ENCODE measurements around the gene CFAP410.

Gene CFAP410

GRCh38 chr21:44324106-44324853, 14.9 kb downstream of the CFAP410 start:
- no peak overlapping the region for H2BK120ac ChIP-seq (ENCODE audit: low read depth, low read length)
- H2AFZ ChIP-seq (ENCODE audit: low read length) = no peak overlapping the region
- peak overlapping the region; percentile 4 for H3K9ac ChIP-seq (ENCODE audit: low read depth, low read length, poor library complexity)
- H3K4ac ChIP-seq (ENCODE audit: low read length) = no peak overlapping the region
- H3K14ac ChIP-seq (ENCODE audit: low read length) = no peak overlapping the region
- peaks cover 10 to 79% of the 10 kb centered on the region in 2 donors for H3K36me3 ChIP-seq (replicated peaks in 1 of 2; ENCODE audit: control insufficient read depth in 2 of 2, insufficient read depth in 2 of 2, low read length in 2 of 2)
- H2BK15ac ChIP-seq (ENCODE audit: low read length) = no peak overlapping the region
- DNase-seq (ENCODE audit: low spot score) = no peak
- H4K91ac ChIP-seq (ENCODE audit: low read depth, low read length, poor library complexity) = no peak overlapping the region
- no peak overlapping the region for H3K4me3 ChIP-seq (ENCODE audit: low read length in 2 of 2)
- no peaks in the 10 kb centered on the region for H3K27me3 ChIP-seq (ENCODE audit: control insufficient read depth in 3 of 3, insufficient read depth in 3 of 3, low read depth in 1 of 3, low read length in 3 of 3)
- no peak overlapping the region for H2BK5ac ChIP-seq (ENCODE audit: low read length)
- peaks cover 0 to 2% of the 10 kb centered on the region in 2 donors for H3K4me1 ChIP-seq (ENCODE audit: control insufficient read depth in 2 of 2, insufficient read depth in 1 of 2, low read depth in 1 of 2, low read length in 2 of 2)
- no peaks in the 10 kb centered on the region for H3K9me3 ChIP-seq (replicated peaks in 1 of 2; ENCODE audit: control insufficient read depth in 2 of 2, insufficient read depth in 1 of 2, low read depth in 1 of 2, low read length in 2 of 2)
- peak overlapping the region; percentile 73 for H3K23ac ChIP-seq (ENCODE audit: low read depth, low read length, poor library complexity)
- H3K27ac ChIP-seq (replicated peaks; ENCODE audit: low read length) = no peak overlapping the region
- no peak overlapping the region for H3K4me2 ChIP-seq (ENCODE audit: insufficient read depth, low read length, poor library complexity, severe bottlenecking)
- H2AK5ac ChIP-seq (ENCODE audit: low read depth, low read length) = peak overlapping the region; percentile 56
- no CpG with 5 or more reads among the region's 37 CpGs for WGBS, 2 donors (ENCODE audit: extremely low coverage in 2 of 2, insufficient read length in 2 of 2, insufficient replicate concordance in 1 of 2)
- no peak overlapping the region for H4K8ac ChIP-seq (ENCODE audit: low read depth, low read length)
- peaks cover 8% of the 10 kb centered on the region for H3K79me1 ChIP-seq (ENCODE audit: low read depth, low read length)
- no peak overlapping the region for H3K18ac ChIP-seq (ENCODE audit: low read length)
- peak overlapping the region; percentile 30 for H2BK12ac ChIP-seq (ENCODE audit: low read length)

- H3K36me3 ChIP-seq (replicated peaks in 1 of 2; ENCODE audit: control insufficient read depth in 2 of 2, insufficient read depth in 2 of 2, low read length in 2 of 2) = peaks cover 8 to 86% of the 10 kb centered on the region in 2 donors
- DNase-seq (ENCODE audit: low spot score) = no peak
- no peak overlapping the region for H2BK5ac ChIP-seq (ENCODE audit: low read length)
- H3K27ac ChIP-seq (replicated peaks; ENCODE audit: low read length) = no peak overlapping the region
- WGBS, 2 donors (ENCODE audit: extremely low coverage in 2 of 2, insufficient read length in 2 of 2, insufficient replicate concordance in 1 of 2) = no CpG with 5 or more reads among the region's 20 CpGs
- no peaks in the 10 kb centered on the region for H3K4me1 ChIP-seq (ENCODE audit: control insufficient read depth in 2 of 2, insufficient read depth in 1 of 2, low read depth in 1 of 2, low read length in 2 of 2)
- H3K27me3 ChIP-seq (ENCODE audit: control insufficient read depth in 3 of 3, insufficient read depth in 3 of 3, low read depth in 1 of 3, low read length in 3 of 3) = no peaks in the 10 kb centered on the region
- no peak overlapping the region for H2AK5ac ChIP-seq (ENCODE audit: low read depth, low read length)
- H3K14ac ChIP-seq (ENCODE audit: low read length) = peak overlapping the region; percentile 82
- H3K4me2 ChIP-seq (ENCODE audit: insufficient read depth, low read length, poor library complexity, severe bottlenecking) = no peak overlapping the region
- no peak overlapping the region for H4K91ac ChIP-seq (ENCODE audit: low read depth, low read length, poor library complexity)
- H3K79me1 ChIP-seq (ENCODE audit: low read depth, low read length) = peaks cover 8% of the 10 kb centered on the region
- H3K4me3 ChIP-seq (ENCODE audit: low read length in 2 of 2) = no peak overlapping the region
- H3K4ac ChIP-seq (ENCODE audit: low read length) = no peak overlapping the region
- H2BK15ac ChIP-seq (ENCODE audit: low read length) = no peak overlapping the region
- H2BK120ac ChIP-seq (ENCODE audit: low read depth, low read length) = no peak overlapping the region
- peak overlapping the region; percentile 28 for H3K18ac ChIP-seq (ENCODE audit: low read length)
- no peaks in the 10 kb centered on the region for H3K9me3 ChIP-seq (replicated peaks in 1 of 2; ENCODE audit: control insufficient read depth in 2 of 2, insufficient read depth in 1 of 2, low read depth in 1 of 2, low read length in 2 of 2)
- no peak overlapping the region for H2AFZ ChIP-seq (ENCODE audit: low read length)
- peak overlapping the region; percentile 85 for H3K23ac ChIP-seq (ENCODE audit: low read depth, low read length, poor library complexity)
- H2BK12ac ChIP-seq (ENCODE audit: low read length) = no peak overlapping the region
- H4K8ac ChIP-seq (ENCODE audit: low read depth, low read length) = no peak overlapping the region
- H3K9ac ChIP-seq (ENCODE audit: low read depth, low read length, poor library complexity) = peak overlapping the region; percentile 44
These were observed 15.6 kb downstream of the CFAP410 start for GRCh38 chr21:44323591-44323990.

- no peak overlapping the region for H3K18ac ChIP-seq (ENCODE audit: low read length)
These were observed 16.4 kb downstream of the CFAP410 start for GRCh38 chr21:44322621-44323325.

GRCh38 chr21:44321846-44322450, 17.2 kb downstream of the CFAP410 start:
- no peaks in the 10 kb centered on the region for H3K27me3 ChIP-seq (ENCODE audit: control insufficient read depth in 3 of 3, insufficient read depth in 3 of 3, low read depth in 1 of 3, low read length in 3 of 3)
- H3K79me1 ChIP-seq (ENCODE audit: low read depth, low read length) = peaks cover 8% of the 10 kb centered on the region
- no CpG with 5 or more reads among the region's 23 CpGs for WGBS, 2 donors (ENCODE audit: extremely low coverage in 2 of 2, insufficient read length in 2 of 2, insufficient replicate concordance in 1 of 2)
- no peaks in the 10 kb centered on the region for H3K9me3 ChIP-seq (replicated peaks in 1 of 2; ENCODE audit: control insufficient read depth in 2 of 2, insufficient read depth in 1 of 2, low read depth in 1 of 2, low read length in 2 of 2)
- no peak overlapping the region for H3K18ac ChIP-seq (ENCODE audit: low read length)
- no peak overlapping the region for H4K8ac ChIP-seq (ENCODE audit: low read depth, low read length)
- no peak overlapping the region for H3K4me3 ChIP-seq (ENCODE audit: low read length in 2 of 2)
- H3K14ac ChIP-seq (ENCODE audit: low read length) = no peak overlapping the region
- H3K4me1 ChIP-seq (ENCODE audit: control insufficient read depth in 2 of 2, insufficient read depth in 1 of 2, low read depth in 1 of 2, low read length in 2 of 2) = no peaks in the 10 kb centered on the region
- H2BK15ac ChIP-seq (ENCODE audit: low read length) = no peak overlapping the region
- H3K36me3 ChIP-seq (replicated peaks in 1 of 2; ENCODE audit: control insufficient read depth in 2 of 2, insufficient read depth in 2 of 2, low read length in 2 of 2) = peaks cover 10 to 90% of the 10 kb centered on the region in 2 donors
- H4K91ac ChIP-seq (ENCODE audit: low read depth, low read length, poor library complexity) = no peak overlapping the region
- no peak overlapping the region for H2AK5ac ChIP-seq (ENCODE audit: low read depth, low read length)
- H3K27ac ChIP-seq (replicated peaks; ENCODE audit: low read length) = no peak overlapping the region
- H2BK12ac ChIP-seq (ENCODE audit: low read length) = no peak overlapping the region
- H2BK120ac ChIP-seq (ENCODE audit: low read depth, low read length) = no peak overlapping the region
- no peak overlapping the region for H3K4me2 ChIP-seq (ENCODE audit: insufficient read depth, low read length, poor library complexity, severe bottlenecking)
- peak overlapping the region; percentile 58 for H3K23ac ChIP-seq (ENCODE audit: low read depth, low read length, poor library complexity)
- no peak overlapping the region for H3K9ac ChIP-seq (ENCODE audit: low read depth, low read length, poor library complexity)
- H3K4ac ChIP-seq (ENCODE audit: low read length) = no peak overlapping the region
- no peak overlapping the region for H2BK5ac ChIP-seq (ENCODE audit: low read length)
- no peak overlapping the region for H2AFZ ChIP-seq (ENCODE audit: low read length)
- no peak for DNase-seq (ENCODE audit: low spot score)

More at GRCh38 chr21:44322621-44323325, 16.4 kb downstream of the CFAP410 start:
- Histone ChIP-seq H3K79me1 (ENCODE audit: low read depth, low read length) (peaks cover 8% of the 10 kb centered on the region), H2BK12ac (ENCODE audit: low read length) (no peak overlapping the region), H3K4me1 (ENCODE audit: control insufficient read depth in 2 of 2, insufficient read depth in 1 of 2, low read depth in 1 of 2, low read length in 2 of 2) (no peaks in the 10 kb centered on the region), H3K4ac (ENCODE audit: low read length) (no peak overlapping the region), H3K27me3 (ENCODE audit: control insufficient read depth in 3 of 3, insufficient read depth in 3 of 3, low read depth in 1 of 3, low read length in 3 of 3) (no peaks in the 10 kb centered on the region), H3K9ac (ENCODE audit: low read depth, low read length, poor library complexity) (peak overlapping the region; percentile 2), H2AK5ac (ENCODE audit: low read depth, low read length) (no peak overlapping the region), H3K4me2 (ENCODE audit: insufficient read depth, low read length, poor library complexity, severe bottlenecking) (no peak overlapping the region), H3K36me3 (replicated peaks in 1 of 2; ENCODE audit: control insufficient read depth in 2 of 2, insufficient read depth in 2 of 2, low read length in 2 of 2) (peaks cover 8 to 91% of the 10 kb centered on the region in 2 donors), H2BK120ac (ENCODE audit: low read depth, low read length) (no peak overlapping the region), H2BK15ac (ENCODE audit: low read length) (no peak overlapping the region), H3K27ac (replicated peaks; ENCODE audit: low read length) (no peak overlapping the region), H4K91ac (ENCODE audit: low read depth, low read length, poor library complexity) (no peak overlapping the region), H3K14ac (ENCODE audit: low read length) (no peak overlapping the region), H3K4me3 (ENCODE audit: low read length in 2 of 2) (no peak overlapping the region), H3K9me3 (replicated peaks in 1 of 2; ENCODE audit: control insufficient read depth in 2 of 2, insufficient read depth in 1 of 2, low read depth in 1 of 2, low read length in 2 of 2) (no peaks in the 10 kb centered on the region), H3K23ac (ENCODE audit: low read depth, low read length, poor library complexity) (no peak overlapping the region), H4K8ac (ENCODE audit: low read depth, low read length) (no peak overlapping the region), H2AFZ (ENCODE audit: low read length) (no peak overlapping the region), H2BK5ac (ENCODE audit: low read length) (no peak overlapping the region)
- no CpG with 5 or more reads among the region's 38 CpGs for WGBS, 2 donors (ENCODE audit: extremely low coverage in 2 of 2, insufficient read length in 2 of 2, insufficient replicate concordance in 1 of 2)
- DNase-seq (ENCODE audit: low spot score) = no peak

All from neuronal stem cell (in vitro differentiated cells).